Esophagus squamous epithelium (tissue), 4 donors: ENCODE results near the gene VBP1.

ENCODE experiments used
- POLR2A ChIP-seq, 4 donors: fragments of 450-650 bp; IDR thresholded peaks; one replicate each; pipeline ENCODE4 v1.6.1; 2017; ENCODE audit warnings: antibody characterized with exemption in 4 of 4, mild to moderate bottlenecking in 4 of 4, moderate library complexity in 3 of 4
- TF ChIP-seq, protein P1 (sequence below), 6 experiments: fragments of 450-650 bp in 4 of 6; fragments of 200-600 bp in 2 of 6; sonication (generic) in 2 of 6; IDR thresholded peaks; one replicate each; pipeline ENCODE4 v1.5.1; 2016 to 2019; ENCODE audit warnings: antibody characterized with exemption in 6 of 6, mild to moderate bottlenecking in 4 of 6, moderate library complexity in 4 of 6

DNA sequence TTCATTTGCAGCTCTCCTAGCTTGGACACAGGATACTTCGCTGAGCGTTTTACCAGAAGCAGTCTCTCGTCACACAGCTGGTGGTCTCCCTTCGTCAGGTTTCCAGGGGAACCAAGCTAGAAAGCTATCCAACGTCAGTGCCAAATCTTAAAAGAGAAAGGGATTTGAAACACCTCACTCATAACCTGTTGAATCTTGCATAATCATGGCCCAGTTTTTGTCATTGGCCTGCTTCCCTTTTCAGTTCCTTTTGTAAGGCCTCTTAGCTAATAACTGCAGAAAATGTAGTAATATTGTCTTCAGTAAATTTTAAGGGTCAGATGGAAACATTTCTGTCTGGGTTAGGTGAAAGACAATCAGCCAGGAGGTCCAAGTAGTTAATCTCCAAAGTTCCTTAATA is 26.0 kb downstream of the VBP1 start:
- no peak for TF ChIP-seq POLR2A (IDR thresholded peaks at IDR 0.05)
- TF ChIP-seq, protein P1, sequence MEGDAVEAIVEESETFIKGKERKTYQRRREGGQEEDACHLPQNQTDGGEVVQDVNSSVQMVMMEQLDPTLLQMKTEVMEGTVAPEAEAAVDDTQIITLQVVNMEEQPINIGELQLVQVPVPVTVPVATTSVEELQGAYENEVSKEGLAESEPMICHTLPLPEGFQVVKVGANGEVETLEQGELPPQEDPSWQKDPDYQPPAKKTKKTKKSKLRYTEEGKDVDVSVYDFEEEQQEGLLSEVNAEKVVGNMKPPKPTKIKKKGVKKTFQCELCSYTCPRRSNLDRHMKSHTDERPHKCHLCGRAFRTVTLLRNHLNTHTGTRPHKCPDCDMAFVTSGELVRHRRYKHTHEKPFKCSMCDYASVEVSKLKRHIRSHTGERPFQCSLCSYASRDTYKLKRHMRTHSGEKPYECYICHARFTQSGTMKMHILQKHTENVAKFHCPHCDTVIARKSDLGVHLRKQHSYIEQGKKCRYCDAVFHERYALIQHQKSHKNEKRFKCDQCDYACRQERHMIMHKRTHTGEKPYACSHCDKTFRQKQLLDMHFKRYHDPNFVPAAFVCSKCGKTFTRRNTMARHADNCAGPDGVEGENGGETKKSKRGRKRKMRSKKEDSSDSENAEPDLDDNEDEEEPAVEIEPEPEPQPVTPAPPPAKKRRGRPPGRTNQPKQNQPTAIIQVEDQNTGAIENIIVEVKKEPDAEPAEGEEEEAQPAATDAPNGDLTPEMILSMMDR (IDR thresholded peaks at IDR 0.05): no peak
